Breast epithelium (tissue), 4 donors: Measurements from ENCODE around the gene CTNNBL1. TPM values are rescaled to one million over a fixed set of nuclear protein-coding genes. Genes with fewer than 3 reads are reported as not detected.

Source experiments
- DNase-seq, 2 donors: peaks; one replicate each; pipeline ENCODE4 v3.0.0-alpha.2; 2019; ENCODE audit warnings: low spot score in 2 of 2
- H3K27ac ChIP-seq, 2 donors: fragments of 200-600 bp; sonication (generic) in 1 of 2; one replicate each; pipeline ENCODE4 v1.5.1; 2016 to 2019; ENCODE audit warnings: mild to moderate bottlenecking in 1 of 2
- H3K27me3 ChIP-seq, 2 donors: fragments of 200-600 bp; sonication (generic) in 1 of 2; one replicate each; pipeline versions ENCODE4 v1.5.1 to v1.6.0; 2017 to 2019; ENCODE audit warnings: control low read depth in 1 of 2, mild to moderate bottlenecking in 1 of 2
- H3K36me3 ChIP-seq: fragments of 200-600 bp; one replicate; pipeline ENCODE4 v1.5.1; 2019
- H3K4me1 ChIP-seq, 2 donors: fragments of 200-600 bp; sonication (generic); one replicate each; pipeline ENCODE4 v1.5.1; 2016 to 2019; ENCODE audit warnings: control low read depth in 1 of 2
- H3K4me3 ChIP-seq, 3 donors: fragments of 200-600 bp; sonication (generic); 1 replicate in 2 of 3; 2 replicates in 1 of 3; pipeline ENCODE4 v1.5.1; 2016 to 2019; ENCODE audit warnings: mild to moderate bottlenecking in 3 of 3, moderate library complexity in 2 of 3
- H3K9me3 ChIP-seq, 2 donors: fragments of 200-600 bp; sonication (generic) in 1 of 2; one replicate each; pipeline ENCODE4 v1.5.1; 2016 to 2019; ENCODE audit warnings: control low read depth in 1 of 2
- POLR2A ChIP-seq: fragments of 450-650 bp; IDR thresholded peaks from one replicate; pipeline ENCODE4 v1.6.1; 2016; ENCODE audit warnings: antibody characterized with exemption, mild to moderate bottlenecking, moderate library complexity
- POLR2AphosphoS5 ChIP-seq, 3 donors: sonication (generic); formaldehyde crosslinking; IDR thresholded peaks; one replicate each; pipeline ENCODE4 v1.6.1; 2017; ENCODE audit warnings: antibody characterized with exemption in 3 of 3
- intact Hi-C: fragments of 100-400 bp; cut with DNase I; formaldehyde crosslinking; loops from one replicate; pipeline ENCODE4 v1.15.1; 2023; ENCODE audit warnings: low total_unique reads
- total RNA-seq, 3 donors: library from RNA; depleted of rRNA; stranded (reverse); fragments of >200 nt; gene quantifications; one replicate each; pipeline ENCODE4 v1.1.0, GENCODE V29; 2016
- TF ChIP-seq, protein P1 (sequence below), 3 donors: fragments of 450-650 bp; IDR thresholded peaks; one replicate each; pipeline ENCODE4 v1.5.1; 2016 to 2017; ENCODE audit warnings: antibody characterized with exemption in 3 of 3, mild to moderate bottlenecking in 3 of 3, moderate library complexity in 3 of 3

Gene CTNNBL1
- total RNA-seq, 3 donors from 2014 or later, result 32.2 to 37.0 (median 32.4) TPM

DNA sequence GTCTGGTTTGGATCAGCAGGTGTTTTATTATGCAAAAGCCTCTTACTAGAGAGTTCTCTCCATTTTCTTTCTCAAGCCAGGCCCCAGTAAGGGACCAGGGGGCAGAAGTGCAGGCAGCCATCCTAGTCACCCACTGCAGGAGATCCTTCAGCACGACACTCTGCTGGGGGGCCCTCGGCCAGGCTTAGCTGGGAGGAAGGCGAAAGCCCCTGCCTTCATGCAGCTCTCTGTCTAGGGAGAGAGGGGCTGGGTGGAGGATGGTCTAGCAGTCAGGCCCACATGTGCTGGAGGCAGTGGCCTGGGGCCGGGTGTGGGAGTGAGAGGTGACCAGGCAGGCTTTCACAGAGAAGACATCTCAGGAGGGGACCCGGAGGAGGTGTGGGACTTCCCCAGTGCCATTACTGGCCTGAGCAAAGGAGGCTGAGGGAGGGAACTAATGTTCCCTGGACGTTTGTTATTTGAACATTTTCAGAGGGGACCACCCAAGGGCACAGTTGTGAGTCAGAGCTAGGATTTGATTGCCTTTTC, 175.6 kb downstream of the CTNNBL1 start:
- intact Hi-C loops, result loop anchor here (5.0 kb wide), 1 partner anchor 1202 kb away; no protein-coding TSS in a partner anchor
- Histone ChIP-seq H3K27ac (no peak overlapping the region), H3K9me3 (no peaks in the 10 kb centered on the region), H3K4me1 (no peaks in the 10 kb centered on the region), H3K27me3 (no peaks in the 10 kb centered on the region), H3K4me3 (no peak overlapping the region), H3K36me3 (no peaks in the 10 kb centered on the region)
- DNase-seq, result no peak
- TF ChIP-seq POLR2AphosphoS5 (IDR thresholded peaks at IDR 0.05), result no peak
- TF ChIP-seq, protein P1, sequence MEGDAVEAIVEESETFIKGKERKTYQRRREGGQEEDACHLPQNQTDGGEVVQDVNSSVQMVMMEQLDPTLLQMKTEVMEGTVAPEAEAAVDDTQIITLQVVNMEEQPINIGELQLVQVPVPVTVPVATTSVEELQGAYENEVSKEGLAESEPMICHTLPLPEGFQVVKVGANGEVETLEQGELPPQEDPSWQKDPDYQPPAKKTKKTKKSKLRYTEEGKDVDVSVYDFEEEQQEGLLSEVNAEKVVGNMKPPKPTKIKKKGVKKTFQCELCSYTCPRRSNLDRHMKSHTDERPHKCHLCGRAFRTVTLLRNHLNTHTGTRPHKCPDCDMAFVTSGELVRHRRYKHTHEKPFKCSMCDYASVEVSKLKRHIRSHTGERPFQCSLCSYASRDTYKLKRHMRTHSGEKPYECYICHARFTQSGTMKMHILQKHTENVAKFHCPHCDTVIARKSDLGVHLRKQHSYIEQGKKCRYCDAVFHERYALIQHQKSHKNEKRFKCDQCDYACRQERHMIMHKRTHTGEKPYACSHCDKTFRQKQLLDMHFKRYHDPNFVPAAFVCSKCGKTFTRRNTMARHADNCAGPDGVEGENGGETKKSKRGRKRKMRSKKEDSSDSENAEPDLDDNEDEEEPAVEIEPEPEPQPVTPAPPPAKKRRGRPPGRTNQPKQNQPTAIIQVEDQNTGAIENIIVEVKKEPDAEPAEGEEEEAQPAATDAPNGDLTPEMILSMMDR (IDR thresholded peaks at IDR 0.05), result no peak
- TF ChIP-seq POLR2A, result no peak

DNA sequence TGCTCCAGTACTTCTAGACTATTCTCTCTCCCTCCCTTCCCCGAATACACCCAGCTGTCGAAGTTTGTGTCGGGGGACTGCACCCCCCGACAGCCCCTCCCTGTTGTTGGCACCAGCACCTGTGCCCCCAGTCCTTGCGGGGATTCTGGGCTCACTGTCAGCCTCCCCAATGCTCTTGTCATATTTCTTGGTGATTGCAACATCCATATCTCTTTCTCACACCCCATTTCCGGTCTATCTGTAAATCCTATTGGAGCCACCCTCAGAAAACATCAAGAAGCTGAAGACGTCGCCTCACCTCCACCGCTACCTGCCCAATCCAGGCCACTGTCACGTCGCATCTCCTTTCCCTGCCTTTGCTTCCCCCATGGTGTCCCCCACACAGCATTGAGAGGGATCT, 176.5 kb downstream of the CTNNBL1 start:
- DNase-seq, result no peak
- intact Hi-C loops, result no loop called here
- H3K36me3 ChIP-seq, result no peaks in the 10 kb centered on the region

DNA sequence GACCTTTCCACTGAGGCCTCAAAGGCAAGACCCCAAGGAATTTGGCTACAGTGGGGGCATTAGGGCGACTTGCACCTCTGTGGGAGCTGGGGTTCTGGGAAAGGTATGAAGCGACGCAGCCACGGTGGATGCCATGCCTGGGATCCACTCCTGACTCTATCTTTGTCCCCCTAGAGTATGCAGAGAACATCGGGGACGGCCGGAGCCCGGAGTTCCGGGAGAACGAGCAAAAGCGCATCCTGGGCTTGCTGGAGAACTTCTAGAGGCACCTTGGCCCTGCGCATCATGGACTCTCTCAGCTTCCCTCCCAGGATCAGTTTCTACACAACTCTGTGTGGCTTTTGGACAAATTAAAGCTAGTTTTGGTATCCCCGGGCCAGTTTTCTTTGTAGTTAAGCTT, 177.9 kb downstream of the CTNNBL1 start:
- H3K9me3 ChIP-seq, result no peaks in the 10 kb centered on the region
- no peak overlapping the region for H3K27ac ChIP-seq
- H3K4me3 ChIP-seq, result no peak overlapping the region
- H3K4me1 ChIP-seq, result no peaks in the 10 kb centered on the region
- no peak for DNase-seq
- TF ChIP-seq, protein P1 (IDR thresholded peaks at IDR 0.05), result no peak
- TF ChIP-seq POLR2AphosphoS5 (IDR thresholded peaks at IDR 0.05), result no peak
- TF ChIP-seq POLR2A, result no peak
- no peaks in the 10 kb centered on the region for H3K27me3 ChIP-seq
- intact Hi-C loops, result no loop called here
- no peaks in the 10 kb centered on the region for H3K36me3 ChIP-seq

More for the DNA sequence above, 176.5 kb downstream of the CTNNBL1 start:
- Histone ChIP-seq H3K4me1 (no peaks in the 10 kb centered on the region), H3K27ac (no peak overlapping the region), H3K4me3 (no peak overlapping the region), H3K27me3 (no peaks in the 10 kb centered on the region), H3K9me3 (no peaks in the 10 kb centered on the region)
- TF ChIP-seq POLR2A (no peak), POLR2AphosphoS5 (IDR thresholded peaks at IDR 0.05) (no peak)
- TF ChIP-seq, protein P1 (IDR thresholded peaks at IDR 0.05), result no peak

DNA sequence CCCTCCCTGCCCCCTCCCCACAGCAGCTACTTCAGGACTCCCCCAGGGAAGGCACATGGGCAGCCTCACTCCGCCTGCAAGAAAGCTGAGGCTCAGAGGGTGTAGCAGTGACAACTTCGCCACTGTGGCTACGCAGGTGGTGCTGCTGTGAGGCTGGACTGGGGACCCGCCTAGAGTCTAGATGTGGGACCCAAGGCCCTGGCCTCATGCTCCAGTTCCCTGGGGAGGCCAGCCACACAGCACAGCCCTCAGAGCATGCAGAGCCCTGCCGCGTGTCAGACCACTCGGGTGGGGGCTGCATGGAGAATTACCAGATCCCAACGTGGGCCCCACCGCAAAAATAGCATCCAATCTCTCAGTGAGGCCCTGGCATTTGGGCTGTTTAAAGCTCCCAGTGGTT, 178.3 kb downstream of the CTNNBL1 start:
- Histone ChIP-seq H3K4me1 (no peaks in the 10 kb centered on the region), H3K36me3 (no peaks in the 10 kb centered on the region), H3K27ac (no peak overlapping the region), H3K4me3 (no peak overlapping the region), H3K9me3 (no peaks in the 10 kb centered on the region), H3K27me3 (no peaks in the 10 kb centered on the region)
- no peak for DNase-seq
- TF ChIP-seq POLR2AphosphoS5 (IDR thresholded peaks at IDR 0.05) (no peak), POLR2A (no peak)
- TF ChIP-seq, protein P1 (IDR thresholded peaks at IDR 0.05), result no peak
- intact Hi-C loops, result no loop called here

DNA sequence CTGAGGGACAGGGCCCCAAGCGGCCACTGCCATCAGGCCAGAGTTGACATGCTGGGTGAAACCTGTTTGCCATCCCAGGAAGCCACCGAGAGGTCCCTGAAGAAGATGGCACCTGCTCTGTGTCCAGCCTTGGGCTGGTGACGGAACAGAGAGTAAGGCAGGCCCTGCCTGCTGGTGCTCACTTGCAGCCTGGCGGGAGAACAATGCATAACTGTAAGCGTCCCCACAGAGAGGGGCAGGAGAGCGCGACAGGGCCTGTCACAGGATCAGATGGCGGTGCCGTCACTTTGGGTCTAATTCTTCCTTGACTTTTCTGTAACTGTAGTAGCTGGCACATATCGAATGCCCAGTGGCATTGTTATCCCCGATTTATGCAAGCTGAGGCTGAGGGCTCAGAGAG, 180.1 kb downstream of the CTNNBL1 start:
- Histone ChIP-seq H3K4me3 (no peak overlapping the region), H3K36me3 (no peaks in the 10 kb centered on the region), H3K4me1 (no peaks in the 10 kb centered on the region), H3K9me3 (no peaks in the 10 kb centered on the region), H3K27me3 (no peaks in the 10 kb centered on the region), H3K27ac (no peak overlapping the region)
- intact Hi-C loops, result no loop called here
- DNase-seq, result no peak
- no peak for TF ChIP-seq POLR2AphosphoS5 (IDR thresholded peaks at IDR 0.05)
- TF ChIP-seq, protein P1 (IDR thresholded peaks at IDR 0.05), result no peak
- no peak for TF ChIP-seq POLR2A
